Stimulated activated CD4-positive, alpha-beta T cell treated with anti-CD3 and anti-CD28 coated beads, Interleukin-12 subunit alpha, Interleukin-12 subunit beta, amount 100 ng/mL, for 48 hours (primary cell): Measurements from ENCODE around the gene F7.

ENCODE experiments used
- DNase-seq, 3 donors: peaks; one replicate each; pipeline ENCODE4 v3.0.0-alpha.2; 2020; ENCODE audit warnings: low read depth in 2 of 3, low spot score in 1 of 3

F7 gene

DNA sequence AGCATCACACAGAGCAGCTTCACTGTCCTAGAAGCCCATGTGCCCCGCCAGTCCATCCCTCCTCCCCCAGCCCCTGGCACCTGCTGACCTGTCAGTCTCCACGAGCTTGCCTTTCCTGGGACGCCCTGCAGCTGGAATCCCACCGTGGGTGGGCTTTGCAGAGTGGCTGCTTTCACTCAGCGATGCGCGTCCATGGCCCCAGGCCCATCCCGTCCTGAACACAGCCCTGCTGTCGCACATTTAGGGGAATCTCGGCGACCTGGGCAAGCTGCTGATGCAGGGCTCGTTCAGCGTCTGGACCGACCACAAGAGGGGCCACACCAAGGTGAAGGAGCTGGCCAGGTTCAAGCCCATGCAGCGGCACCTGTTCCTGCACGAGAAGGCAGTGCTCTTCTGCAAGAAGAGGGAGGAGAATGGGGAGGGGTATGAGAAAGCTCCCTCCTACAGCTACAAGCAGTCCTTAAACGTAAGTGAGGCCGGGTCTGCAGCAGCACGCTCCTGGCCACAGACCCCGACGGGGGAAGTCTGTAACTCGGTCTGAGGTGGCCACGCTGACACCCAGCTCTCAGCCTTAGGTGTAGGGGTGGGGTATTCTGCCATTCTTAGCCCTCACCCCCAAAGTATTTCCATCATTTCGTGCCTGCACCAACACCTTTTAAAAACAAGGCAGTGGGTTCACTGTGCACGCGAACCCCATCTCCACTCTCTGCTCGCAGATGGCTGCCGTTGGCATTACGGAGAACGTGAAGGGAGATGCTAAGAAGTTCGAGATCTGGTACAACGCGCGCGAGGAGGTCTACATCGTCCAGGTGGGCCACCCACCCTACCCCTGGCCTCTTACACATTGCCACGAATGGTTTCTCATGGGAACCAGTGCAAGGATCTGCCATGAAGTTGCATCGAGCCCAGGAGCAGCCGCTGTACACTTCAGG lies 18.3 kb upstream of the F7 start:
- DNase-seq = no peak

- no peak for DNase-seq
Observed at GRCh38 chr13:113087923-113088690, 17.5 kb upstream of the F7 start.

DNA sequence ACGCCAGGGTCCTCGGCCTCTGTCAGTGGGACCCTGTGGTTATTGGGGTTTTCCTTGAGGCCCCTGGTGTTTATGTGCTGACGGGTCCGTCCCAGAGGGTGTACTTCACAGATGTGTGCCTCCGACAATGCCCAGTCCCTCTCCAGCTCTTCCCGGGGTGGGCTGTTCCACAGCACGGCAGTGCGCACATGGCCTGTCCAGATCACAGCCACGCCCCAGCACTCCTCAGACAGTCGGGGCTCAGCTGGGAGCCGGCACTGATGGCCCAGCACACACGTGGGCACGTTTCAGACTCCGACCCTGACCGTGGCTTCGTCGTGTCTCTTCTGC lies 16.9 kb upstream of the F7 start:
- DNase-seq = no peak

DNA sequence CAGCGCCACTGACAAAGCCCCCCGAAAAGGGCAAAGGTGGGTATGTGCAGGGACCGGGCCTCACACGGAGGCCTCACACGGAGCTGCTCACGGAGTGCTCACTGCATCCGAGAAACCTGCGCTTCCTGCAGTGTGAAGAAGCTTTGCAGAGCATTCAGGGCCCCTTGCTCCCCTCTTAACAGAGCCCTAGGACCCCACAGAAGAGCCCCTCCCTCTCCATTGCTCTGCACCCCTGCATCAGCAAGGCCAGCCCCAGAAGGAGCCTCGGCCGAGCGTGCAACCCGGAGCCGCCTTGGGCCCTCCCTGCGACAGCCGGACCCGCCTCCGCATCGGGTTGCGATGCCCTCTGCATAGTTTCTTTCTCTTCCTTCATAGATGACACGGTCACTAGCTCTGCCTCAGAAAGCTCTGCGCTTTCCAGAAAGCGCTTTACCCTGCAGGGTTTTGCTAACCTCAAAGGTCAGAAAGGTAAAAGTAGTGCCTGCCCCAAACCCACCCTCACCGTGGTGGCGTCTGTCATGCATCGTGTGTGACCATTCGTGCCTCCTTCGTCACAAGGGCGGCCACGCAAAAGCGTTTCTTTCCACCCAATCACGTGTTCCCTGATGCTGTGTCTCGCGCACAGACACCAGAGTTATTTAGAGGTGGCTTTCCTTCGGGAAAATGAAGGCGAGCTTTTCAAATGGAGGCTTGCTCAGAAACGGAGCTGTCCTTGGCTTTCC lies 15.7 kb upstream of the F7 start:
- no peak for DNase-seq

DNA sequence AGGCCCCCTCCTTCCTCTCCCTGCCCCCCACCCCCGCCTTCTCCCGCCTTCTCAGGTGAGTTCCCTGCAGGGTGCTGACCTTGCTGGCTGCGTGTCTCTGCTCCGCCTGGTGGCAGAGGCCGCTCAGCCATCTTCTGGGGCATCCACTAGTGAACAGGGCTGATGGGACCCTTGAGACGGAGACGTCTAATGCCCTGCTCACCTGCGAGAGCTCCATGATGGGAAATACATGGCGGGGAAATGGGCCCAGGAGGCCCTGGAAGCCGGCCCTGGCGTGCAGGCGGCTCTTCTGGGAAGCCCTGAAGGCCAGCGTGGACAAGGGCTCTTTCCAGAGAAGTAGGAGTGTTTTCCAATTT lies 15.2 kb upstream of the F7 start:
- no peak for DNase-seq

DNA sequence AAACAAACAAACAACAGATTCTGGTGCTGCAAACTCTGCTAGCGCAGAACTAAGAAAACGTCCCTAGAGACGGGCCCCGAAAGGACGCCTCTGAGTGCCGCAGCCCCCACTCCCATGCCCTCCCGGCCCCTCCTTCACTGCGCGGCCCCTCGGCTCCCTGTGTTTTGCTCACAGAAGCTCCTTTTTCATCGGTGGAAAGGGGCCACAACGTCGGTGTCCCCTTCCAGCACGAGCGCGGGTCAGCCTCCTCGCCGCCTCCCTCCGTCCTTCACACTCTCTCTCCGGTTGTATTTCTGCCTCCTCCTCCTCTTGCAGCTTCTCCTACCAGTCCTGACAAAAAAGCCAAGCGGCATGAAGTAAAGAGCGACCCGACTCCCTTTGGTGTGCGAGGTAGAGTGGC lies 14.8 kb upstream of the F7 start:
- DNase-seq = no peak

GRCh38 chr13:113091211-113091771 lies 14.3 kb upstream of the F7 start:
- no peak for DNase-seq

- DNase-seq = no peak
Observed at GRCh38 chr13:113091891-113092775, 13.5 kb upstream of the F7 start.

DNA sequence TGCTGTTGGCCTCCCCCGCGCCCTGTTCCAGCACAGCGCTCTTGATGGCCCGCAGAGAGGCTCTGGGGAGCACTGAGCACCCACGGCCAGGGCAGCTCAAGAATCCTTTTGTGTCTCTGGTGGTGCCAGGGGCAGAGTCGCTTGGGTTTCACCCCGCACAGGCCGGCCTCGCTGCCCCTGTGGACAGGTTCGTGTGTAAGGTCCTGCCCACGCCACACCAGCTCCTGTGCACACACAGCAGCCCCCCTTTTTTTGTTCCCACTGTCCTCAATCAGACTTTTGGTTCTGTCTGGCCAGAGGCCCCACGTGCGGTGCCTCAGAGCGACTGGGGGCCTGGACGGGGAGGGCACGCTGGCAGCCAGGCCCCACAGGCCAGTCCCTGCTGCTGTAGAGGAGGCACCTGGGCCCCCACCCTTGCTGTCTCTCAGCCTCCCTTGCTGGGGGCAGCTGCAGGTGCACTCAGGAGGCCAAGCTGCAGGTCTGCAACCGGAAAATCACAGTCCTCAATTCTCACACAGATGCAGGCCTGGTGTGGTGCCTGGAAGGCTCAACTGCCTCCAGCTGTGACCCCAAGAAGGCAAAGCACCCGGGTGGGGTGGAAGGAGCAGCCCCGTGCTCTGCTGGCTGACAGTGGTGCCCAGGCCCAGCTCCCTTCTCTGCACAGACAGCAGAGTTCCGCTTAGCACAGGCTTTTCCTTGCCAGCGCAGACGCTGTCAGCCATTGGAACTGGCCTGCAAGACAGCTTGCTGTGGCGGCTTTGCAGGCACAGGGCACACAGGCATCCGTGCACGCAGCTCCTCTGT lies 12.6 kb upstream of the F7 start:
- DNase-seq = no peak

DNA sequence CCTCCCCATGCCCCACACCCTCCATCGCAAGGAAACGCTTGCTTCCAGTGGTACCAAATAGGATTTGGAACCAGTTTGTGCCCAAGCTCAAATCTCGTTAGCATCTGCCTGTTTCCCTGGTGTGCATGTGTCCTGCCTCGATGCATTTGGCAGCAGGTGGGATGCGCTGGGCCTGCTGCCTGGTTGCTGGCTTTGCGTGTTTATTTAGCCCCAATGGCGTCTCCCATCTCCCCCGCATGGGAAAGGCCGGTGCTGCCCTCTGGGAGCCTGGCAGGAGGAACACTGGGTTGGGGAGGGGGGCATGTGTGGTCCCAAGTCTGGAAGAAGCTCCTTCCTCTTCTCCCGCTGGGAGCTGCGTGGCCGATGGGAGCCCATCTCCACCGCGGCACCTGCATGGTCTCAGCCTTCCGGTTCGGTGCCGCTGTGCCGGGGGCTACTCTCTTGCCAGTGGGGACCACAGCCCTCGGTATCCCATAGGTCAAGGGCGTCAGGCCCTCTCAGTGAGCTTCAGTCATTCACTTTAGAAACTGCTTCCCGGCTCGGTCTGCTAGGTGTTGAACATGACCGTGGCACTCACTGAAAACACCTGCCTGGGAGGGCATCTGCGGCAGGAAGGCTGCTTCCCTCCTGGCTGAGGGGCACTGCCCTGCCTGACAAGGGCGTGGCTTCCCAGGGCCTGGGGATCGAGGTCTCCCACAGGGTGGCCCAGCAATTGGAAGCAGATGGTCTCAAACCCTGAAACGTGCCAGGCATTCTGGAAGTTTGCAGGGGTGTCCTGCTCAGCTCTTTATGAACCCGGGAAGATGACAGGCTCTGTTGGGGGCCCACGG lies 11.8 kb upstream of the F7 start:
- no peak for DNase-seq

DNA sequence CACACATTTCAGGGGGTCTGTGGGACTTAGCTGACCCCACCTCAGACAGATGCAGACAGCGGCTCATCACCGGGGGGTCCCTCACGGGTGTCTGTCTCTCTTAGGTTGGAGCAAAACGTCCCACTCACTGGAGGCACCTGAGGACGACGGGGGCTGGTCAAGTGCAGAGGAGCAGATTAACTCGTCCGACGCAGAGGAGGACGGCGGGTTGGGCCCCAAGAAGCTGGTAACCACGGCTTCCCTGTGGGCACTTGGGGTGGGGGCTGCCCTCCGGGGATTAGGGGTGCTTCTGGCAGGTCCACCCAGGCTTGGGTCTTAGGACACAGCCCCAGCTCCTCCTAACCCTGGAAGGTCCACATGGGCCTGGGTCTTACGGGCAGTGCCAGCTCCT lies 11.2 kb upstream of the F7 start:
- DNase-seq = no peak

GRCh38 chr13:113095146-113096051 lies 10.2 kb upstream of the F7 start:
- DNase-seq = no peak

DNA sequence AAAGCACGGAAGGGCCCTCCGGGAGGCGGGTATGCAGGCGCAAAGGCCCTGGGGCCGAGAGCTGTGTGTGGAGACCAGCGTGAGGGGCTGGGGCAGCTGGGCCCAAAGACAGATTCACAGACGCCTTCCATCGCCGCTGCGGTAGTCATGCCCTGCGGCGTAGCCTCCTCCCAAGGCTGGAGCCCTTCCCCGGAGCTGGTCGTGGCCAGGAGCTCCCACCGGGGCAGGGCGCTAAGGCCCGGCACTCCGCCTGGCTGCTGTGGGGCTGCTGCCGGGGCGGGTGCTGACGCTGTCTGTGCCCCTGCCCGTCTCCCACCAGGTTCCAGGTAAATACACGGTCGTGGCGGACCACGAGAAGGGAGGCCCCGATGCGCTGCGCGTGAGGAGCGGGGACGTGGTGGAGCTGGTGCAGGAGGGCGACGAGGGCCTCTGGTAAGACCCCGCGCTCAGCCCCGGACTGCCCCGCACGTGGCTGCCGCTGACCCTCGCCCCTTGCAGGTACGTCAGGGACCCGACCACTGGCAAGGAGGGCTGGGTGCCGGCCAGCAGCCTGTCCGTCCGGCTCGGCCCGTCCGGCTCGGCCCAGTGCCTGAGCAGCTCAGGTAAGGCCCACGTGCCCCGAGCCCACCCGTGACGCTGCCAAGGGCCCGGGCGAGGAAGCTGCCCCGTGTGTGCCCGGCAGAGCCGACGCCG lies 9.4 kb upstream of the F7 start:
- no peak for DNase-seq

DNA sequence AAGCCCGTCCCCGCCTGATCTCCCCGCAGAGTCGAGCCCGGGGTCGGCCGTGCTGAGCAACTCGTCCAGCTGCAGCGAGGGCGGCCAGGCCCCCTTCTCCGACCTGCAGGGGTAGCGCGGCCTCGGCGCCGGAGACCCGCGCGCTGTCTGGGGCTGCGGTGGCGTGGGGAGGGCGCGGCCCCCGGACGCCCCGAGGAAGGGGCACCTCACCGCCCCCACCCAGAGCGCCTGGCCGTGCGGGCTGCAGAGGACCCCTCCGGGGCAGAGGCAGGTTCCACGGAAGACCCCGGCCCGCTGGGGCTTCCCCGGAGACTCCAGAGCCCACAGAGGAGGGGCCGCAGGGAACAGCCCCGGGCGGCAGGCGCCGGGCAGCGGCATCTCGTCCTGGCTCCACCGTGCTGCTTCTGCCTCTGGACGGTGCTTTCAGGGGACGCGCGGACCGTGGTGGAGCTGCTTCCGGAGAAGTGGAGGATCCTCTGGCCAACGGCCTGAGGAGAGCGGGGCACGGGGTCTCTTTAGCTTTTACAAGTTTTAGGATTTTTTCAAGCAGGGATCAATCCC lies 8.8 kb upstream of the F7 start:
- DNase-seq = no peak

GRCh38 chr13:113097651-113098050 lies 7.9 kb upstream of the F7 start:
- no peak for DNase-seq

DNA sequence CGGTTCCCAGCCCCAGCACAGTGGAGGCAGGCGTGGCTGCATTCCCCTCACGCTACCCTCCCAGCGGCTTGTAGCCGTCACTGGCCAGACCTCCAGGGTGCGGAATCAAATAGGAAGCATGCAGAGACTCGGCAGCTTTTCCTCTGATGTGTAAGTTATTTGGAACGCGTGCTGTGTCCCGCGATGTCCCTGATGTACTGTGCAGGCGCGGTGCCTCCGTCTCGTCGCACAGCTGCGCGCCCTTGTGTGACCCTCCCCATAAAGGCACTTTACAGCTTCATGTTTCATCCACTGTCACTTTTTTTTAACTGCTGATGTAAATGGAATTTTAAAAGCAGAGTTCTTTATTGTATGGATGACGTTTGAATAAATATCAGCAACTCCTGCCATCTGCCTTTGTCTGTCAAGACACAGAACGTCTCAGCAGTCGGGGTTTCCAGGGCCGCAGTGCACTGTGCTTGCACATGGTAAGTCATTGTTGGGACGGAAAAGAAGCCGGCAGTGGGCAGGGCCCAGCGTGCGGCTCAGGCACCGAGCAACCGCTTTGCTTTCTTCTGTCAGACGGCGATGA lies 7.3 kb upstream of the F7 start:
- DNase-seq = no peak

DNA sequence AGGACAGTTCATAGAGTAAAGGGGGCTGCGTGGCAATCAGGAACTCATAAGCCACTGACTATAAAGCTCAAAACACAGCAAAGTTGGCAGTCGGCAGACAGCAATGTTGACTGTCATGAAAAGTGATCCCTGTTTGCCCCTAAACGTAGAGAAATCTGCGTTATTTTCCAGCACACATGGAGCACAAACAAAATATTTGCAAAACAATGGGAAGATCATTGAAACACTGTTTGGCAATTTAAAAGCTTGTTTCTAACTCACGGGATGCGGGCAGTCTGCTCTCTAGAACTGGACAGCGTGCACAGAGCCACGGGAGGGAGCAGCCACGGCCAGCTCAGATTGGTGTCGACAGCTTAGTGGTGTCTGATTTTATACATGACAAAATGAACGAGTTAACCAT lies 6.4 kb upstream of the F7 start:
- DNase-seq = no peak
